Measurements from ENCODE around the gene NIPA2. TPM values are rescaled to one million over a fixed set of nuclear protein-coding genes. Genes with fewer than 3 reads are reported as not detected.
A peak's percentile ranks its signal among the peaks of the same experiment; 100 is the strongest.

The NIPA2 gene
- total RNA-seq, 1 experiment from 2014 or later = 89.4 TPM

DNA sequence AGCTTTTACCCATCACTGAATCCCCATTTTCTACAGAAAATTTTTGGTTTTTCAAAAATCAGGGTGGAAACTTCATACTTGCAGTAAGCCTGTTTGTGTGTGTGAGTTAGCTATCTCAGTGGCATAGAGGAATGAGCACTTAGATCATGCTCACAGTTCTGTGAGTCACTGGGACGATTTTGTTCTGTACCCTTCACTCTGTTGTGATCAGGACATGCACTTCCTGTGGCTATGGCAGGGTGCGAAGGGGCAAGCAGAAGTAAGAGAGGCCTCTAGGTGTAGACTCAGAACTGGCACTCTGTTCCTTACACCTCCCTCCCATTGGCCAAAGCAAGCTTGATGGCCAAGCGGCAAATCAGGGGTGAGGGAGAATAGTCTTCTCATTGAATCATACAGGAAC lies 11.6 kb downstream of the NIPA2 start:
- no TSS peak for BruUV-seq (replicated peaks)
- peaks cover 9% of the 10 kb centered on the region for H3K4me1 Mint-ChIP-seq (ENCODE audit: low read depth, unreplicated experiment)
- no peak overlapping the region for H3K27ac Mint-ChIP-seq (ENCODE audit: unreplicated experiment)
- TF ChIP-seq CTCF (IDR thresholded peaks at IDR 0.05; ENCODE audit: insufficient read depth in 1 of 2, low read depth in 1 of 2, low read length in 1 of 2, severe bottlenecking in 1 of 2, unreplicated experiment in 1 of 2) = no peak
- no peak for DNase-seq
- Histone ChIP-seq H3K4me3 (ENCODE audit: low read depth, low read length) (no peak overlapping the region), H3K36me3 (ENCODE audit: control insufficient read depth, insufficient read depth, low read length) (peaks cover 1% of the 10 kb centered on the region), H3K9me3 (no peaks in the 10 kb centered on the region), H3K27me3 (replicated peaks; ENCODE audit: control insufficient read depth, insufficient read depth, low read length) (no peaks in the 10 kb centered on the region), H3K4me1 (no peaks in the 10 kb centered on the region)
- ChIA-PET POLR2A (no interaction called here), CTCF (no interaction called here)
- intact Hi-C loops (cut with micrococcal nuclease; ENCODE audit: unreplicated experiment) = no loop called here
- peaks cover 88% of the 10 kb centered on the region for H3K36me3 Mint-ChIP-seq (ENCODE audit: insufficient read depth, unreplicated experiment)
- H3K27me3 Mint-ChIP-seq (ENCODE audit: insufficient read depth, unreplicated experiment) = no peaks in the 10 kb centered on the region
- H3K4me3 Mint-ChIP-seq (ENCODE audit: unreplicated experiment) = no peak overlapping the region
- no peaks in the 10 kb centered on the region for H3K9me3 Mint-ChIP-seq (ENCODE audit: unreplicated experiment)

- Mint-ChIP-seq H3K9me3 (ENCODE audit: unreplicated experiment) (no peaks in the 10 kb centered on the region), H3K4me3 (ENCODE audit: unreplicated experiment) (no peak overlapping the region)
Measured at GRCh38 chr15:22851513-22851912, 13.0 kb downstream of the NIPA2 start.

DNA sequence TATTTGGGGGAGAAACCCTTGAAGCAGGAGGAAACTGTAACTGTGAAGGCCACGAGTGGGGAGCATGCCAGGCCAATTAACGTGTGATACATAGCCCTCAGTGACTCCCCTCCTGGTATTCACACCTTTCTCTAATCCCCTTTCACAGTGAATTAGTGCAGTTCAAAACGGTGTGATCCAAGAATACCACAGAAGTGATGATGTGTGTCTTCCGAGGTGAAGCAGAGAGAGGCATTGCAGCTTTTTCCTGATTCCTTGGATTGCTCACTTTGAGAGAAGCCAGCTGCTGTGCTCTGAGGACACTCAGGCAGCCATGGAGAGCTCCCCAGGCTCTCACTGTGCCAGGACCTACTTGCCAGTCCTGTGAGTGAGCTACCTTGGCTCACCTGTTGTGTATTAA lies 17.3 kb downstream of the NIPA2 start:
- Mint-ChIP-seq H3K27me3 (ENCODE audit: insufficient read depth, unreplicated experiment) (no peaks in the 10 kb centered on the region), H3K4me1 (ENCODE audit: low read depth, unreplicated experiment) (no peaks in the 10 kb centered on the region), H3K36me3 (ENCODE audit: insufficient read depth, unreplicated experiment) (peaks cover 92% of the 10 kb centered on the region), H3K9me3 (ENCODE audit: unreplicated experiment) (no peaks in the 10 kb centered on the region), H3K27ac (ENCODE audit: unreplicated experiment) (peak overlapping the region; percentile 5), H3K4me3 (ENCODE audit: unreplicated experiment) (no peak overlapping the region)
- ChIA-PET CTCF (no interaction called here), POLR2A (no interaction called here)
- BruUV-seq (replicated peaks) = no TSS peak
- no peak for TF ChIP-seq CTCF (IDR thresholded peaks at IDR 0.05; ENCODE audit: insufficient read depth in 1 of 2, low read depth in 1 of 2, low read length in 1 of 2, severe bottlenecking in 1 of 2, unreplicated experiment in 1 of 2)
- H3K4me1 ChIP-seq = no peaks in the 10 kb centered on the region
- no peak overlapping the region for H3K4me3 ChIP-seq (ENCODE audit: low read depth, low read length)
- intact Hi-C loops (cut with micrococcal nuclease; ENCODE audit: unreplicated experiment) = no loop called here
- no peaks in the 10 kb centered on the region for H3K27me3 ChIP-seq (replicated peaks; ENCODE audit: control insufficient read depth, insufficient read depth, low read length)
- no peak for DNase-seq
- H3K36me3 ChIP-seq (ENCODE audit: control insufficient read depth, insufficient read depth, low read length) = peaks cover 2% of the 10 kb centered on the region
- H3K9me3 ChIP-seq = no peaks in the 10 kb centered on the region

More at GRCh38 chr15:22851513-22851912, 13.0 kb downstream of the NIPA2 start:
- Histone ChIP-seq H3K4me1 (no peaks in the 10 kb centered on the region), H3K4me3 (ENCODE audit: low read depth, low read length) (no peak overlapping the region), H3K27me3 (replicated peaks; ENCODE audit: control insufficient read depth, insufficient read depth, low read length) (no peaks in the 10 kb centered on the region), H3K9me3 (no peaks in the 10 kb centered on the region), H3K36me3 (ENCODE audit: control insufficient read depth, insufficient read depth, low read length) (peaks cover 1% of the 10 kb centered on the region)
- DNase-seq = no peak
- no peak overlapping the region for H3K27ac Mint-ChIP-seq (ENCODE audit: unreplicated experiment)
- no peaks in the 10 kb centered on the region for H3K4me1 Mint-ChIP-seq (ENCODE audit: low read depth, unreplicated experiment)
- BruUV-seq (replicated peaks) = no TSS peak
- intact Hi-C loops (cut with micrococcal nuclease; ENCODE audit: unreplicated experiment) = no loop called here
- ChIA-PET CTCF (interaction anchor here (0.8 kb wide), 1 partner anchor 13 kb away, joined by 4 read pairs; the partner anchor contains the start of gene NIPA2), POLR2A (no interaction called here)
- no peaks in the 10 kb centered on the region for H3K27me3 Mint-ChIP-seq (ENCODE audit: insufficient read depth, unreplicated experiment)
- TF ChIP-seq CTCF (IDR thresholded peaks at IDR 0.05; ENCODE audit: insufficient read depth in 1 of 2, low read depth in 1 of 2, low read length in 1 of 2, severe bottlenecking in 1 of 2, unreplicated experiment in 1 of 2) = no peak
- H3K36me3 Mint-ChIP-seq (ENCODE audit: insufficient read depth, unreplicated experiment) = peaks cover 91% of the 10 kb centered on the region
